PC-3 (cell line): Measurements from ENCODE around the gene UTS2B. TPM values are rescaled to one million over a fixed set of nuclear protein-coding genes. Genes with fewer than 3 reads are reported as not detected.

Experiments
- ATAC-seq: fragments of 200-7000 bp; cut with Tn5 transposase; 2 replicates; pipeline ENCODE4 v1.9.1; 2020; ENCODE audit warnings: mild to moderate bottlenecking, moderate library complexity
- BruUV-seq: library from RNA; stranded (reverse); fragments of 400-500 nt; replicated peaks from 2 replicates; lab custom pipeline; 2021; lab: Mats Ljungman, UMichigan
- CTCF ChIA-PET: fragments of 300-600 bp; sonication (Branson Sonifier 250); formaldehyde crosslinking; loops from one replicate; lab custom pipeline; 2022; ENCODE audit warnings: antibody characterized with exemption; lab: Charles Lee
- POLR2A ChIA-PET: fragments of 300-600 bp; sonication (Branson Sonifier 250); formaldehyde crosslinking; loops from one replicate; lab custom pipeline; 2022; ENCODE audit warnings: antibody characterized with exemption; ENCODE audit not compliant: unreplicated experiment; lab: Charles Lee
- DNase-seq: peaks from one replicate; pipeline ENCODE4 v3.0.0-alpha.2; 2015
- H2AFZ ChIP-seq: fragments of 300-600 bp; sonication (generic); 2 replicates; pipeline ENCODE4 v1.6.0; 2016; ENCODE audit warnings: antibody characterized with exemption, low read length
- H3F3A ChIP-seq: fragments of 300-600 bp; sonication (generic); one replicate; pipeline ENCODE4 v1.6.0; 2017; ENCODE audit warnings: antibody characterized with exemption, low read length, control low read depth, mild to moderate bottlenecking; ENCODE audit not compliant: unreplicated experiment
- H3K27ac ChIP-seq: fragments of 300-600 bp; sonication (generic); 2 replicates; pipeline ENCODE4 v1.5.1; 2016; ENCODE audit warnings: mild to moderate bottlenecking, low read length
- H3K27me3 ChIP-seq: fragments of 300-600 bp; sonication (generic); 2 replicates; pipeline ENCODE4 v1.6.1; 2016; ENCODE audit warnings: low read length, mixed read lengths
- H3K36me3 ChIP-seq: fragments of 300-600 bp; sonication (generic); 2 replicates; pipeline ENCODE4 v1.6.1; 2016; ENCODE audit warnings: low read depth, mixed run types, low read length, mixed read lengths
- H3K4me1 ChIP-seq: fragments of 300-600 bp; sonication (generic); 2 replicates; pipeline ENCODE4 v1.5.1; 2016; ENCODE audit warnings: low read length; ENCODE audit not compliant: insufficient read depth
- H3K4me2 ChIP-seq: fragments of 300-600 bp; sonication (generic); 2 replicates; pipeline ENCODE4 v1.6.0; 2016; ENCODE audit warnings: low read length
- H3K4me3 ChIP-seq: fragments of 300-600 bp; sonication (generic); 2 replicates; pipeline ENCODE4 v1.5.1; 2016; ENCODE audit warnings: mild to moderate bottlenecking, low read length, mixed read lengths
- H3K79me2 ChIP-seq: fragments of 300-600 bp; sonication (generic); 2 replicates; pipeline ENCODE4 v1.6.1; 2017; ENCODE audit warnings: low read length, mixed read lengths
- H3K9ac ChIP-seq: fragments of 300-600 bp; sonication (generic); 2 replicates; pipeline ENCODE4 v1.6.0; 2016; ENCODE audit warnings: mild to moderate bottlenecking, low read length
- H3K9me2 ChIP-seq: fragments of 300-600 bp; sonication (generic); replicated peaks from 2 replicates; pipeline ENCODE4 v1.6.1; 2016; ENCODE audit warnings: mixed run types, low read length, mixed read lengths
- H3K9me3 ChIP-seq: fragments of 300-600 bp; sonication (generic); 2 replicates; pipeline ENCODE4 v1.6.1; 2016; ENCODE audit warnings: low read length, mixed read lengths
- H4K20me1 ChIP-seq: fragments of 300-600 bp; sonication (generic); 2 replicates; pipeline ENCODE4 v1.6.1; 2016; ENCODE audit warnings: low read length, mixed read lengths
- EZH2 ChIP-seq: fragments of 300-600 bp; sonication (generic); IDR thresholded peaks from one replicate; pipeline ENCODE4 v1.6.1; 2017; ENCODE audit warnings: antibody characterized with exemption, mild to moderate bottlenecking, low read length; ENCODE audit not compliant: unreplicated experiment
- EZH2phosphoT487 ChIP-seq: fragments of 300-600 bp; sonication (generic); IDR thresholded peaks from 2 replicates; pipeline ENCODE4 v1.6.1; 2018; ENCODE audit warnings: mild to moderate bottlenecking, antibody characterized with exemption, low read length, borderline replicate concordance
- intact Hi-C: fragments of 100-400 bp; cut with micrococcal nuclease; formaldehyde crosslinking; loops from 2 replicates; pipeline ENCODE4 v1.9.0; 2023
- total RNA-seq: library from RNA; depleted of rRNA; stranded (reverse); fragments of >200 nt; gene quantifications from 2 replicates; pipeline ENCODE4 v1.2.3, GENCODE V29; 2014
- TF ChIP-seq, protein P1 (sequence below): fragments of 300-600 bp; sonication (generic); conservative IDR thresholded peaks from 2 replicates; pipeline ENCODE4 v1.5.1; 2017; ENCODE audit warnings: antibody characterized with exemption, low read depth, mild to moderate bottlenecking, low read length

Gene UTS2B
- total RNA-seq, 1 experiment from 2014 or later = not detected

DNA sequence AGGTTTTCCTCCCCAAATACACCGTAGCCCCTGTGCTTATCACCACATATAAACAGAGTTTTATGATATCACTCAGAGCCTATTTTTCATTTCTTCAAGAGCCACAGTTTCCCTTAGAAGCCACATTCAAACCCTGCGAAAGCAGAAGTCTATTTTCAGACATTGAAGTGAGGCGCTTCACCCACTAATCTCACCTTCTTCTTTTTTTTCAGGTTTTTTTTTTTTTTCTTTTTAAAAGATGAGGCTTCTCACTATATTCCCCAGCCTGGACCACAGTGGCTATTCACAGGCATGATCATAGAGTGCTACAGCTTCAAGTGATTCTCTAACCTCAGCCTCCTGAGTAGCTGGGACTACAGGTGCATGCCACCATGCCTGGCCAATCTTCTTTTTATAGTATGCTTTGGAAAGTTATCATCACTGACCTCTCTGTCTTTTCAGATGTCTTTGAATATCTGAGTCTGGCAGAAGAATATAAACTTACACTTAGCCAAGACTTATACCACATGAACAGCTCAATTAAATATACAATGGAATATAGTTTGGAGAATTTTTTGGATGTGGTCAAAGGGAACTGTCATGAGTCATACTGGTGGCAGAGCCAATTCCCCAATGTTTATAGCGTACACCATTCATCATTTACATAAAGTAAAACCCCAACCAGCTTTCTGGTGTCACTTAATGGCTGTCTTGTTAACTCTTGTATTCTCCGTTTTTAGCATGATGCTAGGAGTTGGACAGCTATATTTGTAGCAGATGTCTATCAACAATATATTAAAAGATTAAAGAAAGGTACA is 60.8 kb downstream of the UTS2B start:
- H3K4me1 ChIP-seq = no peaks in the 10 kb centered on the region
- POLR2A ChIA-PET = interaction anchor here (0.6 to 0.8 kb wide), 2 partner anchors 9 to 10 kb away, joined by 3 to 4 read pairs; no protein-coding TSS in a partner anchor
- CTCF ChIA-PET = no interaction called here
- H2AFZ ChIP-seq = no peak overlapping the region
- H3K9me2 ChIP-seq = no peaks in the 10 kb centered on the region
- H3K79me2 ChIP-seq = no peaks in the 10 kb centered on the region
- intact Hi-C loops = no loop called here
- no peaks in the 10 kb centered on the region for H3K36me3 ChIP-seq
- H3K9ac ChIP-seq = no peak overlapping the region
- no peaks in the 10 kb centered on the region for H4K20me1 ChIP-seq
- TF ChIP-seq, protein P1, sequence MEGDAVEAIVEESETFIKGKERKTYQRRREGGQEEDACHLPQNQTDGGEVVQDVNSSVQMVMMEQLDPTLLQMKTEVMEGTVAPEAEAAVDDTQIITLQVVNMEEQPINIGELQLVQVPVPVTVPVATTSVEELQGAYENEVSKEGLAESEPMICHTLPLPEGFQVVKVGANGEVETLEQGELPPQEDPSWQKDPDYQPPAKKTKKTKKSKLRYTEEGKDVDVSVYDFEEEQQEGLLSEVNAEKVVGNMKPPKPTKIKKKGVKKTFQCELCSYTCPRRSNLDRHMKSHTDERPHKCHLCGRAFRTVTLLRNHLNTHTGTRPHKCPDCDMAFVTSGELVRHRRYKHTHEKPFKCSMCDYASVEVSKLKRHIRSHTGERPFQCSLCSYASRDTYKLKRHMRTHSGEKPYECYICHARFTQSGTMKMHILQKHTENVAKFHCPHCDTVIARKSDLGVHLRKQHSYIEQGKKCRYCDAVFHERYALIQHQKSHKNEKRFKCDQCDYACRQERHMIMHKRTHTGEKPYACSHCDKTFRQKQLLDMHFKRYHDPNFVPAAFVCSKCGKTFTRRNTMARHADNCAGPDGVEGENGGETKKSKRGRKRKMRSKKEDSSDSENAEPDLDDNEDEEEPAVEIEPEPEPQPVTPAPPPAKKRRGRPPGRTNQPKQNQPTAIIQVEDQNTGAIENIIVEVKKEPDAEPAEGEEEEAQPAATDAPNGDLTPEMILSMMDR = no peak
- no peak for TF ChIP-seq EZH2
- TF ChIP-seq EZH2phosphoT487 = no peak
- peak; percentile 48 for DNase-seq
- no peaks in the 10 kb centered on the region for H3F3A ChIP-seq
- ATAC-seq = peak; percentile 98
- no peak overlapping the region for H3K4me2 ChIP-seq
- H3K4me3 ChIP-seq = no peak overlapping the region
- H3K27ac ChIP-seq = no peak overlapping the region
- BruUV-seq = no TSS peak
- no peaks in the 10 kb centered on the region for H3K27me3 ChIP-seq
- H3K9me3 ChIP-seq = no peaks in the 10 kb centered on the region

DNA sequence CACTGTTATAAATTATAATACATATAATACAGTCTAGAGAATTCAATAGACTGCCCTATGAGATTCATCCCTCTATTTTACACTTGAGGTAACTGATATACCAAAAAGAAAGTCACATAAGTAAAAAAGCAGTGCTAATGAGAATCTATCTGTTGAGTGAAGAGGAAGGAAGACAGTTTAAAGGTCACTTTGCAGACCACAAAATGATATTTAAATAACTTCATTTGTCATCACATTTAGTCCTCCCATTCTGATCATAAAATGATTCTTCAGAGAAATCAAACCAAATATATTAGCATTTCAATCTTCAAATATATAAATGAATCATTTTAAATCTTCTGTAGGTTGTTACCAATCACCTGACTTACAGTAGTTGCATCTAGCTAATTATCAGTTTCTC is 61.6 kb downstream of the UTS2B start:
- H4K20me1 ChIP-seq = no peaks in the 10 kb centered on the region
- no peaks in the 10 kb centered on the region for H3K79me2 ChIP-seq
- no peak for ATAC-seq
- no peak overlapping the region for H3K9ac ChIP-seq
- no peak overlapping the region for H2AFZ ChIP-seq
- H3K4me1 ChIP-seq = no peaks in the 10 kb centered on the region
- ChIA-PET CTCF (interaction anchor here (0.7 kb wide), 1 partner anchor 494 kb away, joined by 3 read pairs; no protein-coding TSS in a partner anchor), POLR2A (no interaction called here)
- no peak for DNase-seq
- H3F3A ChIP-seq = no peaks in the 10 kb centered on the region
- no peak overlapping the region for H3K4me3 ChIP-seq
- no peak overlapping the region for H3K4me2 ChIP-seq
- no peaks in the 10 kb centered on the region for H3K36me3 ChIP-seq
- intact Hi-C loops = no loop called here
- BruUV-seq = no TSS peak
- H3K27me3 ChIP-seq = no peaks in the 10 kb centered on the region
- H3K9me2 ChIP-seq = no peaks in the 10 kb centered on the region
- TF ChIP-seq, protein P1 = no peak
- TF ChIP-seq EZH2 (no peak), EZH2phosphoT487 (no peak)
- no peak overlapping the region for H3K27ac ChIP-seq
- no peaks in the 10 kb centered on the region for H3K9me3 ChIP-seq

DNA sequence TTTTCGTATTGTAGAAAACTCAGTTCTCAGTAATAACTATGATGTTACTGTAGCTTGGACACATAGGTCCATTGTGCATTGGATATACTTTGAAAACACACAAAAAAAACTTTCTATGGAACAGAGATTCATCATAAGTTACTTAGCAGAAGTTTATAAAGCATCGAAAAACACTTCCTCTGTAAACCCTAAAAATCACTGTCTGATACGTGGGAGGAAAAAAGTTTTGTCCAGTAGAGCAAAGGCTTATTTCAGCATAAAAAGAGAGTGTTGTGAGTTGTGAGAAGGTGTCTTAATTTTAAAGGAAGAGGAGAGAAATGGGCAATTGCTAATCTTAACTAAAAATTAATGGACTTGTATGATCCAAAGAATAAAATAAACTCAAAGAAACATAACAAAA is 66.5 kb downstream of the UTS2B start:
- ChIA-PET POLR2A (no interaction called here), CTCF (no interaction called here)
- H2AFZ ChIP-seq = no peak overlapping the region
- no peak overlapping the region for H3K4me2 ChIP-seq
- H3K79me2 ChIP-seq = no peaks in the 10 kb centered on the region
- H3F3A ChIP-seq = no peaks in the 10 kb centered on the region
- no peak overlapping the region for H3K27ac ChIP-seq
- no peaks in the 10 kb centered on the region for H4K20me1 ChIP-seq
- no peak overlapping the region for H3K9ac ChIP-seq
- no peaks in the 10 kb centered on the region for H3K27me3 ChIP-seq
- TF ChIP-seq EZH2phosphoT487 (no peak), EZH2 (no peak)
- TF ChIP-seq, protein P1 = no peak
- BruUV-seq = no TSS peak
- no peaks in the 10 kb centered on the region for H3K9me2 ChIP-seq
- ATAC-seq = no peak
- H3K36me3 ChIP-seq = no peaks in the 10 kb centered on the region
- H3K9me3 ChIP-seq = no peaks in the 10 kb centered on the region
- no peak for DNase-seq
- H3K4me1 ChIP-seq = no peaks in the 10 kb centered on the region
- intact Hi-C loops = no loop called here
- no peak overlapping the region for H3K4me3 ChIP-seq
